Activated CD4-positive, CD25-positive, alpha-beta regulatory T cell treated with anti-CD3 and anti-CD28 coated beads, Interleukin-2, amount 50 U/mL, for 72 hours (primary cell): ENCODE measurements around the gene EIF2S3.
"Not testable (repeated sequence)": the region's sequence is repeated elsewhere in the genome, so short reads cannot be mapped to it uniquely, and the experiment has no call there.

Experiments
- DNase-seq: peaks from one replicate; pipeline ENCODE4 v3.0.0; 2021

EIF2S3 gene

GRCh38 chrX:24054182-24055042, at the start of gene EIF2S3:
Gene EIF2S3 (plus strand): TSS chrX:24054956. CDS start chrX:24054969, 13 bp downstream.
- peak; percentile 85 for DNase-seq

- no peak for DNase-seq
These were observed 49.7 kb upstream of the EIF2S3 start for GRCh38 chrX:24005028-24005427.

- no peak for DNase-seq
These were observed 48.9 kb upstream of the EIF2S3 start for GRCh38 chrX:24005867-24006266.

GRCh38 chrX:24012266-24012665, 42.5 kb upstream of the EIF2S3 start:
- DNase-seq: no peak

GRCh38 chrX:24014388-24015018, 40.3 kb upstream of the EIF2S3 start:
- no peak for DNase-seq

- DNase-seq: no peak
These were observed 37.1 kb upstream of the EIF2S3 start for GRCh38 chrX:24017674-24018073.

GRCh38 chrX:24018809-24019208, 35.9 kb upstream of the EIF2S3 start:
- no peak for DNase-seq

- DNase-seq: no peak
These were observed 35.3 kb upstream of the EIF2S3 start for GRCh38 chrX:24019448-24019847.

GRCh38 chrX:24020306-24020876, 34.4 kb upstream of the EIF2S3 start:
- no peak for DNase-seq

GRCh38 chrX:24023544-24023943, 31.2 kb upstream of the EIF2S3 start:
- no peak for DNase-seq

- DNase-seq: no peak
These were observed 30.6 kb upstream of the EIF2S3 start for GRCh38 chrX:24023972-24024669.

GRCh38 chrX:24024819-24025740, 29.7 kb upstream of the EIF2S3 start:
- DNase-seq: peak; percentile 74

- no peak for DNase-seq
These were observed 28.9 kb upstream of the EIF2S3 start for GRCh38 chrX:24025741-24026403.

GRCh38 chrX:24026432-24026831, 28.3 kb upstream of the EIF2S3 start:
- no peak for DNase-seq

- no peak for DNase-seq
These were observed 27.7 kb upstream of the EIF2S3 start, which contains the start of gene KLHL15 for GRCh38 chrX:24027086-24027485. Gene KLHL15 (minus strand): TSS chrX:24027186. CDS start chrX:24006693, 20,493 bp downstream.

GRCh38 chrX:24027985-24028384, 26.8 kb upstream of the EIF2S3 start:
- no peak for DNase-seq

- no peak for DNase-seq
These were observed 24.2 kb upstream of the EIF2S3 start for GRCh38 chrX:24030597-24030996.

- no peak for DNase-seq
These were observed 20.3 kb upstream of the EIF2S3 start for GRCh38 chrX:24034485-24034884.

GRCh38 chrX:24037729-24038128, 17.0 kb upstream of the EIF2S3 start:
- no peak for DNase-seq

GRCh38 chrX:24046060-24046459, 8.7 kb upstream of the EIF2S3 start:
- not testable (repeated sequence) for DNase-seq

- DNase-seq: not testable (repeated sequence)
These were observed 5.1 kb upstream of the EIF2S3 start for GRCh38 chrX:24049643-24050042.
